ENCODE measurements around the gene EPS15. TPM values are rescaled to one million over a fixed set of nuclear protein-coding genes. Genes with fewer than 3 reads are reported as not detected.

The EPS15 gene
- total and polyA plus RNA-seq, 2 of the 8 experiments (the other 6 are each of a cell fraction or from before 2014, with no cell fraction given), result 15.9 to 57.2 TPM

GRCh38 chr1:51549016-51549619 lies 30.1 kb upstream of the EPS15 start:
- Histone ChIP-seq H3K4me2 (ENCODE audit: insufficient read depth in 1 of 2, low read depth in 2 of 2, low read length in 2 of 2) (no peak overlapping the region), H4K8ac (ENCODE audit: extremely low read depth, insufficient read depth, low read length) (no peak overlapping the region)

More at GRCh38 chr1:51549016-51549619, 30.1 kb upstream of the EPS15 start:
- Histone ChIP-seq H3K27ac (ENCODE audit: low read depth, low read length) (no peak overlapping the region), H3K14ac (ENCODE audit: insufficient read length) (no peak overlapping the region), H2BK20ac (ENCODE audit: low read length) (no peak overlapping the region), H3K36me3 (ENCODE audit: control insufficient read depth in 2 of 4, insufficient read depth in 4 of 4, low read length in 3 of 4) (no peaks in the 10 kb centered on the region), H3K79me2 (ENCODE audit: control insufficient read depth in 1 of 2, insufficient read depth in 2 of 2, low read length in 2 of 2) (no peaks in the 10 kb centered on the region), H3K79me1 (ENCODE audit: low read depth, low read length) (no peaks in the 10 kb centered on the region), H4K91ac (replicated peaks; ENCODE audit: insufficient read length, low read length) (no peak overlapping the region), H4K20me1 (replicated peaks in 1 of 2; ENCODE audit: control insufficient read depth in 1 of 2, insufficient read depth in 2 of 2, low read length in 2 of 2) (no peaks in the 10 kb centered on the region), H2BK120ac (replicated peaks; ENCODE audit: low read depth, low read length) (no peak overlapping the region), H3K18ac (ENCODE audit: extremely low read depth, low read length) (no peak overlapping the region), H4K5ac (ENCODE audit: insufficient read length, low read depth, low read length) (no peak overlapping the region), H3K4me3 (ENCODE audit: extremely low read depth in 1 of 4, insufficient read depth in 2 of 4, low read depth in 3 of 4, low read length in 4 of 4) (no peak overlapping the region), H3K9me3 (ENCODE audit: insufficient read depth in 2 of 2, low read depth in 1 of 2, low read length in 1 of 2) (no peaks in the 10 kb centered on the region), H2BK15ac (ENCODE audit: low read length) (no peak overlapping the region), H2BK12ac (ENCODE audit: low read depth, low read length) (no peak overlapping the region), H2AFZ (ENCODE audit: low read length) (no peak overlapping the region), H2BK5ac (ENCODE audit: low read depth, low read length) (no peak overlapping the region), H3K56ac (replicated peaks; ENCODE audit: insufficient read length, low read depth, low read length) (no peak overlapping the region), H3K4ac (replicated peaks; ENCODE audit: insufficient read length, low read depth, low read length) (no peak overlapping the region), H3K9ac (replicated peaks in 1 of 4; ENCODE audit: extremely low read depth in 1 of 4, low read depth in 3 of 4, low read length in 3 of 4) (no peak overlapping the region), H3K23me2 (ENCODE audit: low read depth, low read length) (no peaks in the 10 kb centered on the region), H2AK5ac (ENCODE audit: low read depth, low read length) (no peak overlapping the region), H3K4me1 (replicated peaks in 1 of 4; ENCODE audit: control insufficient read depth in 3 of 4, insufficient read depth in 4 of 4, low read length in 3 of 4) (no peaks in the 10 kb centered on the region), H3K23ac (ENCODE audit: insufficient read length) (no peak overlapping the region), H3K27me3 (replicated peaks in 1 of 4; ENCODE audit: control insufficient read depth in 3 of 4, extremely low read depth in 1 of 4, insufficient read depth in 3 of 4, low read length in 3 of 4) (no peaks in the 10 kb centered on the region)
- TF ChIP-seq NANOG (IDR thresholded peaks at IDR 0.05; ENCODE audit: insufficient read depth, low read depth, low read length, poor library complexity, severe bottlenecking) (no peak), EP300 (IDR thresholded peaks at IDR 0.05; ENCODE audit: borderline replicate concordance in 1 of 2, low read depth in 2 of 2, low read length in 2 of 2) (no peak), RXRA (IDR thresholded peaks at IDR 0.05; ENCODE audit: insufficient read depth, low read depth, low read length) (no peak)
- ChIA-PET CTCF (ENCODE audit: partially characterized antibody) (interaction anchor here (1.0 to 2.1 kb wide), 3 partner anchors 9 to 14 kb away, joined by 3 to 6 read pairs (median 4); no protein-coding TSS in a partner anchor), POLR2A (ENCODE audit: partially characterized antibody) (no interaction called here)
- DNase-seq (ENCODE audit: low read depth in 1 of 2, low spot score in 2 of 2), result no peak
- 94% methylated on average over 3 of the region's 3 CpGs; no CpG with 5 or more reads in 1 of the 2 experiments for WGBS, 2 experiments (ENCODE audit: extremely low coverage in 1 of 2, insufficient coverage in 1 of 2, insufficient read length in 1 of 2, insufficient replicate concordance in 2 of 2, low coverage in 1 of 2, low lambda C conversion rate in 2 of 2, missing lambda C conversion rate in 1 of 2)
- FAIRE-seq, result no peak

Measured in H1 (cell line).